Naive thymus-derived CD8-positive, alpha-beta T cell (primary cell): ENCODE data around the gene BCL11A. TPM values are rescaled to one million over a fixed set of nuclear protein-coding genes. Genes with fewer than 3 reads are reported as not detected.

ENCODE experiments used
- ATAC-seq, 2 donors: fragments of 150-1000 bp; cut with Tn5 transposase in 1 of 2; sonication (Bioruptor Pico), chemical (Tn5 transposase) in 1 of 2; 1 replicate in 1 of 2; 2 replicates in 1 of 2; pipeline ENCODE4 v1.10.0; 2021; ENCODE audit warnings: mild to moderate bottlenecking in 2 of 2, moderate library complexity in 2 of 2
- POLR2A ChIA-PET: fragments of 350-600 bp; sonication (Branson Sonifier 250); formaldehyde crosslinking; loops from one replicate; lab custom pipeline; 2021; ENCODE audit warnings: antibody characterized with exemption; lab: Charles Lee
- DNase-seq, 10 donors: peaks; one replicate each; pipeline versions ENCODE4 v3.0.0 to v3.0.0-alpha.2; 2020 to 2022
- H3K27ac Mint-ChIP-seq, 10 donors: one replicate each; pipeline ENCODE4 v1.8.0; 2020 to 2022; ENCODE audit warnings: mild to moderate bottlenecking in 10 of 10, mixed read lengths in 10 of 10, moderate library complexity in 4 of 10, inconsistent platforms in 1 of 10
- H3K27me3 Mint-ChIP-seq, 5 donors: one replicate each; pipeline ENCODE4 v1.8.0; 2021 to 2022; ENCODE audit warnings: mixed read lengths in 5 of 5
- H3K36me3 Mint-ChIP-seq, 3 donors: one replicate each; pipeline ENCODE4 v1.8.0; 2020 to 2022; ENCODE audit warnings: mixed read lengths in 3 of 3, mild to moderate bottlenecking in 2 of 3, inconsistent platforms in 1 of 3
- H3K4me1 Mint-ChIP-seq, 4 donors: one replicate each; pipeline ENCODE4 v1.8.0; 2021 to 2022; ENCODE audit warnings: mixed read lengths in 4 of 4
- H3K4me3 Mint-ChIP-seq, 10 donors: one replicate each; pipeline ENCODE4 v1.8.0; 2020 to 2022; ENCODE audit warnings: mild to moderate bottlenecking in 10 of 10, mixed read lengths in 10 of 10, moderate library complexity in 6 of 10, inconsistent platforms in 1 of 10
- H3K9me3 Mint-ChIP-seq, 9 donors: one replicate each; pipeline ENCODE4 v1.8.0; 2020 to 2022; ENCODE audit warnings: mixed read lengths in 9 of 9, mild to moderate bottlenecking in 3 of 9, inconsistent platforms in 1 of 9, moderate library complexity in 1 of 9
- polyA plus RNA-seq, 3 donors: library from polyadenylated mRNA; unstranded; fragments of 300-500 nt; fragmentation: Illumina TruSeq; gene quantifications; one replicate each; pipeline ENCODE4 v1.2.3, GENCODE V29; 2021
- total RNA-seq, 8 experiments: library from RNA in 2 of 8; stranded (reverse) in 2 of 8; gene quantifications; one replicate each; pipeline ENCODE4 v1.2.3 and lab custom pipeline; 2021 to 2026

BCL11A gene
- total and polyA plus RNA-seq, 5 experiments from 2014 or later = 0.64 to 11.6 (median 1.4) TPM

- POLR2A ChIA-PET = no interaction called here
- Mint-ChIP-seq H3K27ac (no peak overlapping the region), H3K36me3 (no peaks in the 10 kb centered on the region)
Measured at GRCh38 chr2:60456115-60456770, 97.2 kb downstream of the BCL11A start.

GRCh38 chr2:60453872-60454271 lies 99.6 kb downstream of the BCL11A start:
- H3K9me3 Mint-ChIP-seq = no peaks in the 10 kb centered on the region
- no peak for DNase-seq
- H3K4me3 Mint-ChIP-seq = no peak overlapping the region
- POLR2A ChIA-PET = interaction anchor here (0.6 kb wide), 1 partner anchor 14 kb away, joined by 4 read pairs; no protein-coding TSS in a partner anchor
- no peaks in the 10 kb centered on the region for H3K36me3 Mint-ChIP-seq
- H3K27me3 Mint-ChIP-seq = peaks cover 0 to 4% (median 0%) of the 10 kb centered on the region in 5 donors
- H3K27ac Mint-ChIP-seq = peak overlapping the region in 1 of 10 donors; percentile 10
- peaks cover 0 to 11% (median 0%) of the 10 kb centered on the region in 4 donors for H3K4me1 Mint-ChIP-seq
- no peak for ATAC-seq

More at GRCh38 chr2:60456115-60456770, 97.2 kb downstream of the BCL11A start:
- no peak overlapping the region for H3K4me3 Mint-ChIP-seq
- H3K27me3 Mint-ChIP-seq = peaks cover 0 to 7% (median 0%) of the 10 kb centered on the region in 5 donors
- H3K4me1 Mint-ChIP-seq = peaks cover 0 to 8% (median 0%) of the 10 kb centered on the region in 4 donors
- no peaks in the 10 kb centered on the region for H3K9me3 Mint-ChIP-seq
- no peak for DNase-seq
- no peak for ATAC-seq

- Mint-ChIP-seq H3K36me3 (no peaks in the 10 kb centered on the region), H3K9me3 (no peaks in the 10 kb centered on the region), H3K4me1 (peaks cover 0 to 14% (median 0%) of the 10 kb centered on the region in 4 donors), H3K27me3 (peaks cover 0 to 4% (median 0%) of the 10 kb centered on the region in 5 donors), H3K27ac (peak overlapping the region in 1 of 10 donors; percentile 10), H3K4me3 (no peak overlapping the region)
- DNase-seq (no peak), ATAC-seq (no peak)
- POLR2A ChIA-PET = interaction anchor here (0.6 kb wide), 1 partner anchor 13 kb away, joined by 4 read pairs; no protein-coding TSS in a partner anchor
Measured at GRCh38 chr2:60453301-60453700, 100.2 kb downstream of the BCL11A start.

- Mint-ChIP-seq H3K27ac (peak overlapping the region in 1 of 10 donors; percentile 58), H3K36me3 (no peaks in the 10 kb centered on the region), H3K9me3 (no peaks in the 10 kb centered on the region), H3K4me1 (peaks cover 0 to 34% (median 0%) of the 10 kb centered on the region in 4 donors), H3K27me3 (peaks cover 0 to 4% (median 0%) of the 10 kb centered on the region in 5 donors), H3K4me3 (no peak overlapping the region)
- DNase-seq (no peak), ATAC-seq (no peak)
- POLR2A ChIA-PET = no interaction called here
Measured at GRCh38 chr2:60450488-60450887, 103.0 kb downstream of the BCL11A start.

- DNase-seq (no peak), ATAC-seq (no peak)
- H3K4me1 Mint-ChIP-seq = peaks cover 0 to 38% (median 0%) of the 10 kb centered on the region in 4 donors
- peak overlapping the region in 2 of 10 donors; percentile 4 to 71 for H3K27ac Mint-ChIP-seq
- no peaks in the 10 kb centered on the region for H3K9me3 Mint-ChIP-seq
- H3K36me3 Mint-ChIP-seq = no peaks in the 10 kb centered on the region
- H3K27me3 Mint-ChIP-seq = no peaks in the 10 kb centered on the region
- H3K4me3 Mint-ChIP-seq = no peak overlapping the region
- POLR2A ChIA-PET = interaction anchor here (1.0 kb wide), 1 partner anchor 105 kb away, joined by 3 read pairs; the partner anchor contains the start of gene BCL11A
Measured at GRCh38 chr2:60447943-60448342, 105.5 kb downstream of the BCL11A start.

GRCh38 chr2:60446413-60447267 lies 106.8 kb downstream of the BCL11A start:
- ATAC-seq (peak in 1 of 2 donors; percentile 35), DNase-seq (no peak)
- POLR2A ChIA-PET = interaction anchor here (1.0 kb wide), 1 partner anchor 106 kb away, joined by 3 read pairs; the partner anchor contains the start of gene BCL11A
- peaks cover 0 to 43% (median 0%) of the 10 kb centered on the region in 4 donors for H3K4me1 Mint-ChIP-seq
- peak overlapping the region in 2 of 10 donors; percentile 27 to 71 for H3K27ac Mint-ChIP-seq
- no peaks in the 10 kb centered on the region for H3K27me3 Mint-ChIP-seq
- H3K4me3 Mint-ChIP-seq = peak overlapping the region in 1 of 10 donors; percentile 17
- H3K36me3 Mint-ChIP-seq = no peaks in the 10 kb centered on the region
- no peaks in the 10 kb centered on the region for H3K9me3 Mint-ChIP-seq

- H3K36me3 Mint-ChIP-seq = no peaks in the 10 kb centered on the region
- peak overlapping the region in 1 of 10 donors; percentile 71 for H3K27ac Mint-ChIP-seq
- H3K4me1 Mint-ChIP-seq = peaks cover 0 to 43% (median 0%) of the 10 kb centered on the region in 4 donors
- H3K4me3 Mint-ChIP-seq = no peak overlapping the region
- peaks cover 0 to 3% (median 0%) of the 10 kb centered on the region in 5 donors for H3K27me3 Mint-ChIP-seq
- H3K9me3 Mint-ChIP-seq = no peaks in the 10 kb centered on the region
- ATAC-seq = no peak
- POLR2A ChIA-PET = no interaction called here
- DNase-seq = no peak
Measured at GRCh38 chr2:60445684-60446179, 107.7 kb downstream of the BCL11A start.

GRCh38 chr2:60442608-60443007 lies 110.8 kb downstream of the BCL11A start:
- no peak overlapping the region for H3K4me3 Mint-ChIP-seq
- POLR2A ChIA-PET = no interaction called here
- ATAC-seq (no peak), DNase-seq (no peak)
- H3K9me3 Mint-ChIP-seq = no peaks in the 10 kb centered on the region
- H3K36me3 Mint-ChIP-seq = no peaks in the 10 kb centered on the region
- H3K27me3 Mint-ChIP-seq = peaks cover 0 to 8% (median 1%) of the 10 kb centered on the region in 5 donors
- no peak overlapping the region for H3K27ac Mint-ChIP-seq
- H3K4me1 Mint-ChIP-seq = peaks cover 0 to 52% (median 0%) of the 10 kb centered on the region in 4 donors

GRCh38 chr2:60441800-60442199 lies 111.7 kb downstream of the BCL11A start:
- DNase-seq (no peak), ATAC-seq (no peak)
- H3K4me3 Mint-ChIP-seq = no peak overlapping the region
- no peak overlapping the region for H3K27ac Mint-ChIP-seq
- no peaks in the 10 kb centered on the region for H3K9me3 Mint-ChIP-seq
- H3K27me3 Mint-ChIP-seq = peaks cover 0 to 8% (median 1%) of the 10 kb centered on the region in 5 donors
- peaks cover 0 to 51% (median 0%) of the 10 kb centered on the region in 4 donors for H3K4me1 Mint-ChIP-seq
- H3K36me3 Mint-ChIP-seq = no peaks in the 10 kb centered on the region
- POLR2A ChIA-PET = no interaction called here

GRCh38 chr2:60440767-60441163 lies 112.7 kb downstream of the BCL11A start:
- ATAC-seq (no peak), DNase-seq (no peak)
- Mint-ChIP-seq H3K4me1 (peaks cover 0 to 42% (median 0%) of the 10 kb centered on the region in 4 donors), H3K27me3 (peaks cover 0 to 8% (median 1%) of the 10 kb centered on the region in 5 donors), H3K4me3 (no peak overlapping the region), H3K9me3 (no peaks in the 10 kb centered on the region), H3K27ac (no peak overlapping the region), H3K36me3 (no peaks in the 10 kb centered on the region)
- POLR2A ChIA-PET = no interaction called here

- H3K4me1 Mint-ChIP-seq = peaks cover 0 to 39% (median 0%) of the 10 kb centered on the region in 4 donors
- H3K9me3 Mint-ChIP-seq = no peaks in the 10 kb centered on the region
- POLR2A ChIA-PET = interaction anchor here (0.7 to 1.1 kb wide), 2 partner anchors 14 to 109 kb away, joined by 3 to 4 read pairs; no protein-coding TSS in a partner anchor
- no peak for ATAC-seq
- H3K27me3 Mint-ChIP-seq = peaks cover 0 to 8% (median 1%) of the 10 kb centered on the region in 5 donors
- peak overlapping the region in 1 of 10 donors; percentile 80 for H3K27ac Mint-ChIP-seq
- no peaks in the 10 kb centered on the region for H3K36me3 Mint-ChIP-seq
- no peak for DNase-seq
- no peak overlapping the region for H3K4me3 Mint-ChIP-seq
Measured at GRCh38 chr2:60440079-60440766, 113.2 kb downstream of the BCL11A start.
